HCT116 (cell line): ENCODE measurements around the gene COQ3. TPM values are rescaled to one million over a fixed set of nuclear protein-coding genes. Genes with fewer than 3 reads are reported as not detected.

Source experiments
- ATAC-seq: fragments of 200-7000 bp; cut with Tn5 transposase; 2 replicates; pipeline ENCODE4 v1.9.1; 2020; ENCODE audit warnings: mild to moderate bottlenecking, moderate library complexity
- BruUV-seq: library from RNA; stranded (reverse); fragments of 400-500 nt; replicated peaks from 2 replicates; lab custom pipeline; 2021; lab: Mats Ljungman, UMichigan
- CTCF ChIA-PET: fragments of 300-600 bp; sonication (Branson Sonifier 250); formaldehyde crosslinking; loops from one replicate; lab custom pipeline; 2021; ENCODE audit warnings: antibody characterized with exemption; lab: Charles Lee
- POLR2A ChIA-PET: fragments of 300-600, 350-600 bp; sonication (Branson Sonifier 250); formaldehyde crosslinking; loops from one replicate; lab custom pipeline; 2021; ENCODE audit warnings: antibody characterized with exemption; lab: Charles Lee
- RAD21 ChIA-PET, 2 experiments: fragments of 300-600 bp; sonication (Branson Sonifier 250); formaldehyde crosslinking; loops; one replicate each; lab custom pipeline; 2023; ENCODE audit warnings: low total read pairs in 2 of 2; ENCODE audit not compliant: uncharacterized antibody in 2 of 2, unreplicated experiment in 2 of 2, low non-redundant PET in 1 of 2; lab: Charles Lee
- DNase-seq: peaks from one replicate; pipeline ENCODE4 v3.0.0-alpha.2; 2010; ENCODE audit warnings: low read depth, low spot score
- H2AFZ ChIP-seq: fragments of 200-600 bp; shearing (Covaris generic), sonication (generic); 2 replicates; pipeline ENCODE4 v1.6.1; 2017; ENCODE audit warnings: low read depth, mixed run types, mixed read lengths, antibody characterized with exemption, low read length; ENCODE audit not compliant: poor library complexity, severe bottlenecking
- H3K27ac ChIP-seq: 2 replicates; pipeline ENCODE4 v1.5.1; 2012; ENCODE audit warnings: low read depth, low read length
- H3K27me3 ChIP-seq: fragments of 200-600 bp; sonication (generic); 2 replicates; pipeline ENCODE4 v1.6.1; 2016; ENCODE audit warnings: mixed run types, low read length, mixed read lengths; ENCODE audit not compliant: insufficient read depth
- H3K36me3 ChIP-seq, 2 experiments: fragments of 200-500 bp in 1 of 2; fragments of 200-600 bp in 1 of 2; sonication (Bioruptor generic) in 1 of 2; sonication (generic) in 1 of 2; 2 replicates each; pipeline versions ENCODE4 v1.5.1 to v1.6.1; 2014 to 2016; ENCODE audit warnings: low read length in 2 of 2, inconsistent platforms in 1 of 2, mixed read lengths in 1 of 2, mixed run types in 1 of 2; ENCODE audit not compliant: insufficient read depth in 2 of 2, control insufficient read depth in 1 of 2
- H3K4me1 ChIP-seq, 2 experiments: fragments of 200-600 bp in 1 of 2; sonication (generic) in 1 of 2; 2 replicates each; pipeline versions ENCODE4 v1.5.1 to v1.6.1; 2012 to 2017; ENCODE audit warnings: low read length in 2 of 2, inconsistent platforms in 1 of 2, mild to moderate bottlenecking in 1 of 2, mixed read lengths in 1 of 2, mixed run types in 1 of 2, moderate library complexity in 1 of 2; ENCODE audit not compliant: insufficient read depth in 2 of 2, control insufficient read depth in 1 of 2
- H3K4me2 ChIP-seq: fragments of 200-600 bp; sonication (generic); 2 replicates; pipeline ENCODE4 v1.6.1; 2017; ENCODE audit warnings: mixed run types, low read length, mixed read lengths
- H3K4me3 ChIP-seq, 2 experiments: fragments of 200-600 bp in 1 of 2; sonication (generic) in 1 of 2; replicated peaks in 1 of 2; 2 replicates each; pipeline ENCODE4 v1.5.1; 2011 to 2016; ENCODE audit warnings: low read length in 2 of 2, control low read depth in 1 of 2, low read depth in 1 of 2, mild to moderate bottlenecking in 1 of 2, mixed read lengths in 1 of 2, mixed run types in 1 of 2
- H3K79me2 ChIP-seq: fragments of 200-600 bp; sonication (generic); 2 replicates; pipeline ENCODE4 v1.6.1; 2017; ENCODE audit warnings: mild to moderate bottlenecking, mixed run types, low read length, moderate library complexity, mixed read lengths; ENCODE audit not compliant: insufficient read depth
- H3K9ac ChIP-seq: fragments of 200-600 bp; sonication (generic); 2 replicates; pipeline ENCODE4 v1.6.1; 2016; ENCODE audit warnings: low read length, mixed read lengths
- H3K9me2 ChIP-seq: fragments of 200-600 bp; sonication (generic), shearing (Covaris generic); 2 replicates; pipeline ENCODE4 v1.6.1; 2017; ENCODE audit warnings: mixed run types, mild to moderate bottlenecking, moderate library complexity; ENCODE audit not compliant: insufficient read depth
- H3K9me3 ChIP-seq, 2 experiments: fragments of 200-500 bp in 1 of 2; fragments of 200-600 bp in 1 of 2; sonication (Bioruptor generic) in 1 of 2; sonication (generic) in 1 of 2; 2 replicates each; pipeline ENCODE4 v1.6.1; 2014 to 2017; ENCODE audit warnings: low read length in 2 of 2, mixed read lengths in 2 of 2, inconsistent platforms in 1 of 2, low read depth in 1 of 2, mild to moderate bottlenecking in 1 of 2, mixed run types in 1 of 2, moderate library complexity in 1 of 2; ENCODE audit not compliant: control insufficient read depth in 1 of 2, insufficient read depth in 1 of 2
- H4K20me1 ChIP-seq: fragments of 200-600 bp; sonication (generic), shearing (Covaris generic); 2 replicates; pipeline ENCODE4 v1.6.1; 2017; ENCODE audit warnings: mixed run types, mild to moderate bottlenecking, moderate library complexity; ENCODE audit not compliant: insufficient read depth
- CBX3 ChIP-seq: IDR thresholded peaks from 2 replicates; pipeline ENCODE4 v1.6.1; 2012; ENCODE audit warnings: low read depth
- CEBPB ChIP-seq: IDR thresholded peaks from 2 replicates; pipeline ENCODE4 v1.6.1; 2012; ENCODE audit warnings: low read depth
- EGR1 ChIP-seq: IDR thresholded peaks from 2 replicates; pipeline ENCODE4 v1.6.1; 2012; ENCODE audit warnings: low read depth
- ELF1 ChIP-seq: IDR thresholded peaks from 2 replicates; pipeline ENCODE4 v1.6.1; 2012; ENCODE audit warnings: low read depth, borderline replicate concordance
- EZH2phosphoT487 ChIP-seq: fragments of 200-600 bp; IDR thresholded peaks from 2 replicates; pipeline ENCODE4 v1.6.1; 2018; ENCODE audit warnings: antibody characterized with exemption, borderline replicate concordance
- RAD21 ChIP-seq: IDR thresholded peaks from 2 replicates; pipeline ENCODE4 v1.6.1; 2012; ENCODE audit warnings: low read depth, mild to moderate bottlenecking
- SIN3A ChIP-seq: IDR thresholded peaks from 2 replicates; pipeline ENCODE4 v1.6.1; 2012; ENCODE audit warnings: low read depth
- SP1 ChIP-seq: IDR thresholded peaks from 2 replicates; pipeline ENCODE4 v1.6.1; 2012; ENCODE audit warnings: low read depth
- TCF7L2 ChIP-seq: IDR thresholded peaks from 2 replicates; pipeline ENCODE4 v1.7.0; 2011; ENCODE audit warnings: borderline replicate concordance, inconsistent platforms; ENCODE audit not compliant: insufficient read depth, insufficient read length; ENCODE audit errors: extremely low read depth
- intact Hi-C: fragments of 100-400 bp; cut with micrococcal nuclease; formaldehyde crosslinking; loops from 2 replicates; pipeline ENCODE4 v1.10.0; 2022
- total RNA-seq: library from RNA; stranded (reverse); gene quantifications from one replicate; pipeline ENCODE4 v1.2.1, GENCODE V29; 2021; ENCODE audit not compliant: unreplicated experiment
- TF ChIP-seq, protein P1 (sequence below), 3 experiments: fragments of 200-600 bp in 1 of 3; sonication (generic) in 1 of 3; IDR thresholded peaks in 2 of 3; conservative IDR thresholded peaks in 1 of 3; 2 replicates each; pipeline ENCODE4 v1.5.1; 2012 to 2017; ENCODE audit warnings: low read depth in 2 of 3, low read length in 2 of 3, antibody characterized with exemption in 1 of 3, borderline replicate concordance in 1 of 3, control low read depth in 1 of 3, mild to moderate bottlenecking in 1 of 3, mixed read lengths in 1 of 3, mixed run types in 1 of 3, moderate library complexity in 1 of 3; ENCODE audit not compliant: insufficient read depth in 1 of 3
- TF ChIP-seq, protein P2 (sequence below): IDR thresholded peaks from 2 replicates; pipeline ENCODE4 v1.6.1; 2012
- TF ChIP-seq, protein P3 (sequence below): IDR thresholded peaks from 2 replicates; pipeline ENCODE4 v1.6.1; 2012
- TF ChIP-seq, protein P4 (sequence below): IDR thresholded peaks from 2 replicates; pipeline ENCODE4 v1.6.1; 2012; ENCODE audit warnings: low read depth
- TF ChIP-seq, protein P5 (sequence below): IDR thresholded peaks from 2 replicates; pipeline ENCODE4 v1.6.1; 2011; ENCODE audit warnings: mild to moderate bottlenecking, low read length, moderate library complexity; ENCODE audit not compliant: insufficient replicate concordance; ENCODE audit errors: extremely low read depth

The COQ3 gene
- total RNA-seq, 1 experiment from 2014 or later = 19.0 TPM

DNA sequence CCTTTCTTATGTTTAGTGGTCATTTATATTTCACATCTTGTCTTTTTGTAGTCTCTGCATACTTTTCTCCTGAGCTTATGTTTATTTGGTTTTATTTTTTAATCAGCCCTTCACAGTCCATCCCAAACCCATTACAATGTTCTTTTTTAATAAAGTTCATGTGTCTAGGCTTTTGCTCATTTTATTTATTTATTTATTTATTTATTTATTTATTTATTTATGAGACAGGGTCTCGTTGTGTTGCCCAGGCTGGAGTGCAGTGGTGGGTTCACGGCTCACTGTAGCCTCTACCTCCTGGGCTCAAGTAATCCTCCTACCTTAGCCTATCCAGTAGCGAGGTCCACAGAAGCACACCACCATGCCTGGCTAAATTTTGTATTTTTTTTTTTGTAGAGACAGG is 3.1 kb downstream of the COQ3 start:
- H3K4me3 ChIP-seq = no peak overlapping the region
- peaks cover 15% of the 10 kb centered on the region for H3K79me2 ChIP-seq
- H3K27me3 ChIP-seq = no peaks in the 10 kb centered on the region
- ATAC-seq = no peak
- H3K36me3 ChIP-seq = no peaks in the 10 kb centered on the region
- BruUV-seq = no TSS peak
- H3K27ac ChIP-seq = no peak overlapping the region
- no peaks in the 10 kb centered on the region for H3K9me2 ChIP-seq
- H3K4me1 ChIP-seq = peaks cover 7 to 12% of the 10 kb centered on the region in 2 experiments; a peak in 3 of 4 replicates
- CTCF ChIA-PET = no interaction called here
- H3K4me2 ChIP-seq = no peak overlapping the region
- no peak for TF ChIP-seq ELF1
- no peak for TF ChIP-seq EZH2phosphoT487
- TF ChIP-seq, protein P1, sequence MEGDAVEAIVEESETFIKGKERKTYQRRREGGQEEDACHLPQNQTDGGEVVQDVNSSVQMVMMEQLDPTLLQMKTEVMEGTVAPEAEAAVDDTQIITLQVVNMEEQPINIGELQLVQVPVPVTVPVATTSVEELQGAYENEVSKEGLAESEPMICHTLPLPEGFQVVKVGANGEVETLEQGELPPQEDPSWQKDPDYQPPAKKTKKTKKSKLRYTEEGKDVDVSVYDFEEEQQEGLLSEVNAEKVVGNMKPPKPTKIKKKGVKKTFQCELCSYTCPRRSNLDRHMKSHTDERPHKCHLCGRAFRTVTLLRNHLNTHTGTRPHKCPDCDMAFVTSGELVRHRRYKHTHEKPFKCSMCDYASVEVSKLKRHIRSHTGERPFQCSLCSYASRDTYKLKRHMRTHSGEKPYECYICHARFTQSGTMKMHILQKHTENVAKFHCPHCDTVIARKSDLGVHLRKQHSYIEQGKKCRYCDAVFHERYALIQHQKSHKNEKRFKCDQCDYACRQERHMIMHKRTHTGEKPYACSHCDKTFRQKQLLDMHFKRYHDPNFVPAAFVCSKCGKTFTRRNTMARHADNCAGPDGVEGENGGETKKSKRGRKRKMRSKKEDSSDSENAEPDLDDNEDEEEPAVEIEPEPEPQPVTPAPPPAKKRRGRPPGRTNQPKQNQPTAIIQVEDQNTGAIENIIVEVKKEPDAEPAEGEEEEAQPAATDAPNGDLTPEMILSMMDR (IDR thresholded peaks at IDR 0.05 in 2 of 3, conservative IDR thresholded peaks at IDR 0.05 in 1 of 3; ENCODE audit: borderline replicate concordance in 1 of 3, insufficient read depth in 1 of 3, low read depth in 2 of 3, low read length in 2 of 3) = no peak
- TF ChIP-seq SP1 = no peak
- TF ChIP-seq, protein P2, sequence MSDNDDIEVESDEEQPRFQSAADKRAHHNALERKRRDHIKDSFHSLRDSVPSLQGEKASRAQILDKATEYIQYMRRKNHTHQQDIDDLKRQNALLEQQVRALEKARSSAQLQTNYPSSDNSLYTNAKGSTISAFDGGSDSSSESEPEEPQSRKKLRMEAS = no peak
- TF ChIP-seq CEBPB = no peak
- TF ChIP-seq, protein P3, sequence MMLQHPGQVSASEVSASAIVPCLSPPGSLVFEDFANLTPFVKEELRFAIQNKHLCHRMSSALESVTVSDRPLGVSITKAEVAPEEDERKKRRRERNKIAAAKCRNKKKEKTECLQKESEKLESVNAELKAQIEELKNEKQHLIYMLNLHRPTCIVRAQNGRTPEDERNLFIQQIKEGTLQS = no peak
- no peak for TF ChIP-seq EGR1
- no peak for TF ChIP-seq CBX3
- TF ChIP-seq, protein P4, sequence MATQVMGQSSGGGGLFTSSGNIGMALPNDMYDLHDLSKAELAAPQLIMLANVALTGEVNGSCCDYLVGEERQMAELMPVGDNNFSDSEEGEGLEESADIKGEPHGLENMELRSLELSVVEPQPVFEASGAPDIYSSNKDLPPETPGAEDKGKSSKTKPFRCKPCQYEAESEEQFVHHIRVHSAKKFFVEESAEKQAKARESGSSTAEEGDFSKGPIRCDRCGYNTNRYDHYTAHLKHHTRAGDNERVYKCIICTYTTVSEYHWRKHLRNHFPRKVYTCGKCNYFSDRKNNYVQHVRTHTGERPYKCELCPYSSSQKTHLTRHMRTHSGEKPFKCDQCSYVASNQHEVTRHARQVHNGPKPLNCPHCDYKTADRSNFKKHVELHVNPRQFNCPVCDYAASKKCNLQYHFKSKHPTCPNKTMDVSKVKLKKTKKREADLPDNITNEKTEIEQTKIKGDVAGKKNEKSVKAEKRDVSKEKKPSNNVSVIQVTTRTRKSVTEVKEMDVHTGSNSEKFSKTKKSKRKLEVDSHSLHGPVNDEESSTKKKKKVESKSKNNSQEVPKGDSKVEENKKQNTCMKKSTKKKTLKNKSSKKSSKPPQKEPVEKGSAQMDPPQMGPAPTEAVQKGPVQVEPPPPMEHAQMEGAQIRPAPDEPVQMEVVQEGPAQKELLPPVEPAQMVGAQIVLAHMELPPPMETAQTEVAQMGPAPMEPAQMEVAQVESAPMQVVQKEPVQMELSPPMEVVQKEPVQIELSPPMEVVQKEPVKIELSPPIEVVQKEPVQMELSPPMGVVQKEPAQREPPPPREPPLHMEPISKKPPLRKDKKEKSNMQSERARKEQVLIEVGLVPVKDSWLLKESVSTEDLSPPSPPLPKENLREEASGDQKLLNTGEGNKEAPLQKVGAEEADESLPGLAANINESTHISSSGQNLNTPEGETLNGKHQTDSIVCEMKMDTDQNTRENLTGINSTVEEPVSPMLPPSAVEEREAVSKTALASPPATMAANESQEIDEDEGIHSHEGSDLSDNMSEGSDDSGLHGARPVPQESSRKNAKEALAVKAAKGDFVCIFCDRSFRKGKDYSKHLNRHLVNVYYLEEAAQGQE = no peak
- TF ChIP-seq, protein P5, sequence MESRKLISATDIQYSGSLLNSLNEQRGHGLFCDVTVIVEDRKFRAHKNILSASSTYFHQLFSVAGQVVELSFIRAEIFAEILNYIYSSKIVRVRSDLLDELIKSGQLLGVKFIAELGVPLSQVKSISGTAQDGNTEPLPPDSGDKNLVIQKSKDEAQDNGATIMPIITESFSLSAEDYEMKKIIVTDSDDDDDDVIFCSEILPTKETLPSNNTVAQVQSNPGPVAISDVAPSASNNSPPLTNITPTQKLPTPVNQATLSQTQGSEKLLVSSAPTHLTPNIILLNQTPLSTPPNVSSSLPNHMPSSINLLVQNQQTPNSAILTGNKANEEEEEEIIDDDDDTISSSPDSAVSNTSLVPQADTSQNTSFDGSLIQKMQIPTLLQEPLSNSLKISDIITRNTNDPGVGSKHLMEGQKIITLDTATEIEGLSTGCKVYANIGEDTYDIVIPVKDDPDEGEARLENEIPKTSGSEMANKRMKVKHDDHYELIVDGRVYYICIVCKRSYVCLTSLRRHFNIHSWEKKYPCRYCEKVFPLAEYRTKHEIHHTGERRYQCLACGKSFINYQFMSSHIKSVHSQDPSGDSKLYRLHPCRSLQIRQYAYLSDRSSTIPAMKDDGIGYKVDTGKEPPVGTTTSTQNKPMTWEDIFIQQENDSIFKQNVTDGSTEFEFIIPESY = no peak
- TF ChIP-seq TCF7L2 = no peak
- no peak for TF ChIP-seq RAD21
- TF ChIP-seq SIN3A = no peak
- POLR2A ChIA-PET = no interaction called here
- no peak for DNase-seq
- no peaks in the 10 kb centered on the region for H3K9me3 ChIP-seq
- no peak overlapping the region for H2AFZ ChIP-seq
- H4K20me1 ChIP-seq = no peaks in the 10 kb centered on the region
- intact Hi-C loops = loop anchor here (5.0 kb wide), 1 partner anchor 36 kb away; the partner anchor contains the start of gene PNISR
- RAD21 ChIA-PET = no interaction called here
- no peak overlapping the region for H3K9ac ChIP-seq
